Parathyroid adenoma (tissue), 2 donors: ENCODE data around the gene CTSD.
"Not testable (repeated sequence)": the region's sequence is repeated elsewhere in the genome, so short reads cannot be mapped to it uniquely, and the experiment has no call there.

Experiments
- H2AFZ ChIP-seq: fragments of 300-600 bp; sonication (generic); one replicate; pipeline ENCODE4 v1.7.0; 2017; ENCODE audit warnings: antibody characterized with exemption, mild to moderate bottlenecking
- H3K27ac ChIP-seq: fragments of 300-600 bp; sonication (generic); one replicate; pipeline ENCODE4 v1.7.0; 2017
- H3K27me3 ChIP-seq: fragments of 300-600 bp; sonication (generic); one replicate; pipeline ENCODE4 v1.7.0; 2017; ENCODE audit warnings: low read length; ENCODE audit not compliant: control insufficient read depth, insufficient read depth
- H3K36me3 ChIP-seq: fragments of 300-600 bp; sonication (generic); one replicate; pipeline ENCODE4 v1.7.0; 2017; ENCODE audit warnings: low read length; ENCODE audit not compliant: control insufficient read depth, insufficient read depth
- H3K4me1 ChIP-seq: fragments of 300-600 bp; sonication (generic); one replicate; pipeline ENCODE4 v1.7.0; 2017; ENCODE audit warnings: control low read depth
- H3K4me2 ChIP-seq: fragments of 300-600 bp; sonication (generic); one replicate; pipeline ENCODE4 v1.7.0; 2017; ENCODE audit warnings: low read length
- H3K4me3 ChIP-seq: fragments of 300-600 bp; sonication (generic); one replicate; pipeline ENCODE4 v1.7.0; 2017; ENCODE audit warnings: low read depth, low read length
- H3K79me2 ChIP-seq: fragments of 300-600 bp; sonication (generic); one replicate; pipeline ENCODE4 v1.7.0; 2017; ENCODE audit warnings: control low read depth
- H3K9ac ChIP-seq: fragments of 300-600 bp; sonication (generic); one replicate; pipeline ENCODE4 v1.7.0; 2017; ENCODE audit warnings: mild to moderate bottlenecking
- H3K9me3 ChIP-seq: fragments of 300-600 bp; sonication (generic); one replicate; pipeline ENCODE4 v1.7.0; 2017; ENCODE audit warnings: low read length; ENCODE audit not compliant: control insufficient read depth
- CTCF ChIP-seq: fragments of 300-600 bp; sonication (generic); IDR thresholded peaks from one replicate; pipeline ENCODE4 v1.7.0; 2017; ENCODE audit warnings: antibody characterized with exemption, mild to moderate bottlenecking
- donor health status: primary hyperparathyroidism.

Gene CTSD

GRCh38 chr11:1772270-1773130 lies 8.8 kb upstream of the CTSD start:
- no peaks in the 10 kb centered on the region for H3K4me1 ChIP-seq
- no peaks in the 10 kb centered on the region for H3K9me3 ChIP-seq
- H2AFZ ChIP-seq = no peak overlapping the region
- no peaks in the 10 kb centered on the region for H3K36me3 ChIP-seq
- no peak overlapping the region for H3K4me2 ChIP-seq
- no peak for TF ChIP-seq CTCF
- H3K79me2 ChIP-seq = no peaks in the 10 kb centered on the region
- H3K27me3 ChIP-seq = no peaks in the 10 kb centered on the region
- H3K4me3 ChIP-seq = no peak overlapping the region
- no peak overlapping the region for H3K9ac ChIP-seq
- no peak overlapping the region for H3K27ac ChIP-seq

GRCh38 chr11:1771700-1772099 lies 8.0 kb upstream of the CTSD start:
- no peaks in the 10 kb centered on the region for H3K27me3 ChIP-seq
- no peak overlapping the region for H2AFZ ChIP-seq
- no peaks in the 10 kb centered on the region for H3K9me3 ChIP-seq
- no peak overlapping the region for H3K27ac ChIP-seq
- H3K9ac ChIP-seq = no peak overlapping the region
- H3K4me3 ChIP-seq = no peak overlapping the region
- H3K36me3 ChIP-seq = no peaks in the 10 kb centered on the region
- no peak for TF ChIP-seq CTCF
- H3K79me2 ChIP-seq = no peaks in the 10 kb centered on the region
- no peaks in the 10 kb centered on the region for H3K4me1 ChIP-seq
- no peak overlapping the region for H3K4me2 ChIP-seq

GRCh38 chr11:1771273-1771672 lies 7.5 kb upstream of the CTSD start:
- Histone ChIP-seq H3K79me2 (no peaks in the 10 kb centered on the region), H3K9me3 (no peaks in the 10 kb centered on the region), H3K36me3 (no peaks in the 10 kb centered on the region), H3K4me3 (no peak overlapping the region), H3K9ac (no peak overlapping the region), H2AFZ (no peak overlapping the region), H3K27me3 (no peaks in the 10 kb centered on the region), H3K4me1 (no peaks in the 10 kb centered on the region), H3K27ac (no peak overlapping the region), H3K4me2 (no peak overlapping the region)
- TF ChIP-seq CTCF = no peak

- no peak for TF ChIP-seq CTCF
These were observed 6.8 kb upstream of the CTSD start for GRCh38 chr11:1770528-1770927.

GRCh38 chr11:1770061-1770460 lies 6.3 kb upstream of the CTSD start:
- TF ChIP-seq CTCF = no peak
- no peaks in the 10 kb centered on the region for H3K27me3 ChIP-seq
- H3K9ac ChIP-seq = no peak overlapping the region
- H2AFZ ChIP-seq = no peak overlapping the region
- no peaks in the 10 kb centered on the region for H3K36me3 ChIP-seq
- H3K9me3 ChIP-seq = no peaks in the 10 kb centered on the region
- H3K4me1 ChIP-seq = no peaks in the 10 kb centered on the region
- no peaks in the 10 kb centered on the region for H3K79me2 ChIP-seq
- no peak overlapping the region for H3K27ac ChIP-seq
- no peak overlapping the region for H3K4me2 ChIP-seq
- no peak overlapping the region for H3K4me3 ChIP-seq

More at GRCh38 chr11:1770528-1770927, 6.8 kb upstream of the CTSD start:
- Histone ChIP-seq H2AFZ (no peak overlapping the region), H3K79me2 (no peaks in the 10 kb centered on the region), H3K4me1 (no peaks in the 10 kb centered on the region), H3K9me3 (no peaks in the 10 kb centered on the region), H3K9ac (no peak overlapping the region), H3K27ac (no peak overlapping the region), H3K4me3 (no peak overlapping the region), H3K4me2 (no peak overlapping the region), H3K36me3 (no peaks in the 10 kb centered on the region), H3K27me3 (no peaks in the 10 kb centered on the region)

GRCh38 chr11:1769304-1769936 lies 5.7 kb upstream of the CTSD start:
- H3K9ac ChIP-seq, H3K9me3 ChIP-seq, H3K4me1 ChIP-seq, H3K79me2 ChIP-seq, H3K27ac ChIP-seq, H3K4me2 ChIP-seq, H3K27me3 ChIP-seq, H2AFZ ChIP-seq, H3K36me3 ChIP-seq, H3K4me3 ChIP-seq: not testable (repeated sequence)
